ENCODE results near the gene NXPH4.

NXPH4 gene

GRCh38 chr12:57233357-57234232 lies 17.0 kb downstream of the NXPH4 start:
- no peak for DNase-seq

GRCh38 chr12:57234233-57234570 lies 17.6 kb downstream of the NXPH4 start:
- no peak for DNase-seq

DNA sequence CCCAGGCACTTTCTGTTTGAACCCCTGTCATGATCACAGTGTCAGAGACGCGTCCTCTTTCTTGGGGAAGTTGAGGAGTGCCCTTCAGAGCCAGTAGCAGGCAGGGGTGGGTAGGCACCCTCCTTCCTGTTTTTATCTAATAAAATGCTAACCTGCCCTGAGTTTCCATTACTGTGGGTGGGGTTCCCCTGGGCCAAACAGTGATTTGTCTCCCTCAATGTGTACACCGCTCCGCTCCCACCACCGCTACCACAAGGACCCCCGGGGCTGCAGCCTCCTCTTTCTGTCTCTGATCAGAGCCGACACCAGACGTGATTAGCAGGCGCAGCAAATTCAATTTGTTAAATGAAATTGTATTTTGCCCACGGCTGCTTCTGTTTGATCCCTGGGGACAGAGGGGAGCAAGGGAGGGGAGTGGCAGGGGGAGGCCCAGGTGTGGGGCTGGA lies 18.0 kb downstream of the NXPH4 start:
- DNase-seq, result no peak

GRCh38 chr12:57235017-57235727 lies 18.6 kb downstream of the NXPH4 start:
- DNase-seq, result no peak

DNA sequence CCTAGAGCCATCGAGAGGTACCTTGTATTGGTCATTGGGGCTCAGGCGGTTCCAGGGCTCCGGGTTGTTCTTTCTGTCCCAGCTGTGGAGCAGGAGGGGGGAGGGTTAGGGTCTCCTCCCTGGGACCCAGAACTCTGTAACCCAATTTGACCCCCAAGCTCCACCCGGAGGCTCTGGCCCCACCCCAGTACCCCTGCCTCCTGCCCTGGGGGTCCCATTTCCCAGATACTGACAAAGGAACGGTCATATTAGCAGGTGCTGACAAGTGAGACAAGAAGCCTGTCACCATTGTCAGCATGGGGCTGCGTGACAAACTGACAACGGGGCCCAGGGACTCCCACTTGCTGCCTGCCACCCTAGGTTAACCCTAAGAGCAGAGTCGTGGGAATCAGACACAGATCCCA lies 19.1 kb downstream of the NXPH4 start:
- DNase-seq, result no peak

DNA sequence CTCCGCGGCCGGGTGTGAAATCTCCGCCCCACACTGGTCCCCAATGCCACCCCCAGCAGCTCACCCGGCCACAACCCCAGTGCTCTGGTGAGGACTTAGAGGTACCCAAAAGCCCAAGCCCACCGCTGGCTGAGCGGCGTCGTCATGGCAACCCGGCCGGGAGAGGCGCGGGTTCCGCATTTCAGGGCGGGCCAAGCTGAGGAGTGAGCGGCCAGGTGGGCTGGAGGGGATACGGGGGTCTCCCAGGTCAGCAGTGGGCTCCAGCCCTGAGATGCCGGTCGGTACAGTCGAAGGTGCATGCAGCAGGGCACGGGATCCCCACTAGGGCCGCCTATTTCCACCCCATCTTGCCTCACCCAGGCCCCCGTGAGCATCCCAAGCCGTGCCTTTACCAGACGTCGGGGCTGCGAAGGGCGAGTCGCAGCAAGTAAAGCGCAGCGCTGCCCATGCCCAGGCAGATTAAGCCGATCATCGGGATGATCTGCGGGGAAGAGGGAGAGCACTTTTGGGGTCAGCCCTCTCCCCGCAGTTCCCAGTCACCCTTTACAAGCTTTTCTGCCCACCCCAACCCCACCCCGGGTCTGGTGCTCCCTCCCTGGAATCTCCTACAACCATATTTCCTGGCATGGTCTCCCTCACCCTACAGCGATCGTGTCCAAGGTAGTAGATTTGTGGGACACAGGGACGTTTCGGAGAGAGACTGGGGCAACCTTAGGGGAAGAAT lies 19.8 kb downstream of the NXPH4 start:
- no peak for DNase-seq

DNA sequence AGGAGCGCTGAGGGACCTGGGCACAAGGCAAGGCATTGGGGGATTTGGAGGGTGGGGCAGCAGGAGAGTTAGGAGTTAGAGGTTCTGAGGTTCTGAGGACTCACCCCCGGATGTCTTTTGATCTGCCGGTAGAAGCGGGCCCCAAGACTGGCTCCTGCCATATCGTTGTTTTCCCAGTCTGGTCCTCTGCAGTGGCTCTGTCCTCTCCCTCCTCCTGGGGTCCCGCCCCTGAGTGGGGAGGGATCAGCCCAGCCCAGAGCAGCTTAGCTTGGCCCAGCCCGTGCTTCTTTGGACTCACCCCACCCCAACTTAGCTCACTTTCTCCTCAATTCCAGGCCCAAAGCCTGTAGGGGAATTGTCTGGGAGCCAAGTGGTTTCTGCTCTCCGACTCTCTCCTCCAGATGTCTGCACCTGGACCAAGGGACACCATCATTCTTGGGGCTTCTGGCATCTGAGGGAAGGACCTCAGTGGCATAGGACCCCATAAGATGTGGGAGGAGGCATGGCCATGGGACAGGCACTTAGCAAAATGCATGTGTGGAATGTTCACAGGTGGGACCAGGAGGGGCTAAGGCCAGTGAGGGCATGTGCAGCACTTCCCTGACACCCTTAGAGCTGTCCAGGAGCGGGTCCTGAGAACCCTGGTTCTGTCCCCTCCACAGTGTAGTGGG lies 20.5 kb downstream of the NXPH4 start:
- no peak for DNase-seq

DNA sequence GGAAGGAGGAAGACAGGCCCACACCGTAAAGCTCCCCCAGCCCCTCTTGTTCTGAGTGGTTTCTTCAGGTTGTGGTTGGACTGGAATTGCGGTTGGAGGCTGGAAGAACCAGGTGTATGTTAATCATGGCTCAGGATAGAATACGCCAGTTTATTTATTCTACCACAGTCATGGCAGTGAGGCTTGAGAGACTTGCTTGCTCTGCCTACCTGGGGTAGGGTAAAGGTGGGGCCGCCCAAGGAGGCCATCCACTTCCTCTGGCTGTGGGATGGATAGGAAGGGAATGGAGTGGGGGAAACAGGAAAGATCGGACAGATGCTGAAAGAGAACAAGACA lies 21.0 kb downstream of the NXPH4 start:
- DNase-seq, result no peak

DNA sequence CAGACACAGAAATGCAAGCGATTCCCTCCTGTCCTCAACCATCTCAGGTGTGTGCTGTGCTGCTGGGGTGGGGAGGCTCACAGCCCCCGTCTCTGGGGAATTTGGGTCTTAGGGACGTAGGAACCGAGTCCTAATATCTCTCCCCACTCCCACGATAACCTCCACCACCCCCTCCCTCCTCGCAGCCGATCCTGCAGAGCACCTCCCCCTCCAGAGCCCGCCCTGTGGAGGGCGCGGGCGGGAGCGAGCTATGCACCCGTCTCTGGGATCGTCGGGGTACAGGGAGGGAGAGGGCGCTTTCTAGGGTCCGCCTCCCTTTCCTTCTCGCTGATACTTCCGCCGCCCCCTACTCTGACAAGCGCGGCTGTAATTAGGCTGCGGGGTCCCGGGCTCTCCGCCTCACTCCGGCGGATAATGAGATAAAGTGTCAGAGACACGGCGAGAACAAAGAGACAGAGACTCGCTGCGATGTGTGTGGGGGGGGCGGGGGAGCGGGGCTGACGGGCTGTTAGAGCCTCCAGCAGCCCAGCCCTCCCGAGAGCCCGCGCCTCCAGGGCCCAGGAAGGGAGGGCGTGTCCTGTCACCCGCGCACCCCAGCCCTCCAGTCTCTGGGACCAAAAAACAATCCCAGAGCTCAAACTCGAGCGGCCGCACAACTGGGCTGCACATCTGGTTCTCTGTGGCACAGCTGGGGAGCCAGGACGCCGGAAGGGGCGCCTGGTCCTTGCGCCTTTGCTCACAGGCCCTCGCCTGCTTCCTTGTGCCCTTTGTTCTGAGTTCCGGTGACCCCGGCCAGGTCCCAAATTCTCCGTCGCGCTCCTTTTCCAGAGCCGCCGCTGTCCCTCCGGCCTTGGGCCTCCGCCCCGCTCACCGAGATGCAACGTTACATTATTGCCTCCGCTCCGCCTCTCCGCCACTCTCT lies 21.6 kb downstream of the NXPH4 start:
- peak in 1 of 5 experiments; percentile 53 for DNase-seq

DNA sequence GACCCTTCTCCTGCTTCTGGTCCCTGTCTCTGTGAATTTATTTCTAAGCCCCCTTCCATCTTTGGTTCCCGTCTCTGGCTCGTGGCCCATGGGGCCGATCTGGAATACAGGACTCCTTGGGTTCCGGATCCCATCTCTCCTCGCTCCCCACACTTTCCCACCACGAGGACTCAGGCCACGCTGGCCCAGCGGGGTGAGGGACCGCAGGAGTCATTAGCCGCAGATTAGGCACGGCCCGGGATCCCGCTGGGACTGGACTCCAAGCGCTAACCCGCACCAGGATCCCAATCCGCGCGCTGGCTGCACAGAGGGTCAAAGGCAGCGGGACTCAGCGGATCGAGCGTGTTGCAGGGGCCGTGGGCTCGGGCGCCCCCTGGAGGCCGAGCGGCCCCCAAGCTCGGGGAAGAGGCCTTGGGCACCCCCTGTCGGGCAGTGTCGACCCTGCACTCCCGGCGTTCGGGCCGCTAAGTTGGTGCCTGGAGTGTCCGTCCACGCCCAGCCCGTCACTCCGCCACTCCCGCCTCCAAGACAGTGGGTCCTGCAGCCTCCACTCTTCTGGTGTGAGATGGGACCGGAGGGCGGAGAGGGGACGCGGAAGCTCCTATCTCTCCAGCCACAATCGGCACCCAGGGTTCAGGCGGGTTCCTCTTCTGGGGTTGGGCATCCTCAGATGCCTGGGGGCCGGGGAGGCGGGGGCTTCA lies 22.4 kb downstream of the NXPH4 start:
- DNase-seq, result peak; percentile 76 to 85 (median 80)

DNA sequence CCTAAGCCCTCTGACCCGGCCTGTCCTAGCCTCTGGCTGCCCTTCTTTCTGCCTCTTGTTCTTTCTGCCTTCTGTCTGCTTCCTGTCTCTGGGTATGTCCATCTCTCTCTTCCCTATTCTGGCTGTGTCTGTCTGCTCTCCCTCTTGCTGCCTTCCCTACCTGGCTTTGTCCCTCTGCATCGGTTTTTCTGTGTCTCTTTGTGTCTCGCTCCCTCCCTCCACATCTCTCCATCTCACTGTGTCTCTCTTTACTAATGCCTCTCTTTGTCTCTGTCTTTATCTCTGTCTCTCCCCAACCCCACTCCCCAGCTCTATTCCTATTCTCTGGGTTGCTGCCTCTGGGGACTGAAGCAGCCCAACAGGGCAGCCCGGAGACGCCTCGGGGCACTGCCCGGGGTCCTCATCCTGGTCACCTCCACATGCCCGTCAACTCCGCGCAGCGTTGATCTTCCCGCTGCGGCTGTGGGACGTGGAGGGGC lies 23.0 kb downstream of the NXPH4 start:
- DNase-seq, result no peak

DNA sequence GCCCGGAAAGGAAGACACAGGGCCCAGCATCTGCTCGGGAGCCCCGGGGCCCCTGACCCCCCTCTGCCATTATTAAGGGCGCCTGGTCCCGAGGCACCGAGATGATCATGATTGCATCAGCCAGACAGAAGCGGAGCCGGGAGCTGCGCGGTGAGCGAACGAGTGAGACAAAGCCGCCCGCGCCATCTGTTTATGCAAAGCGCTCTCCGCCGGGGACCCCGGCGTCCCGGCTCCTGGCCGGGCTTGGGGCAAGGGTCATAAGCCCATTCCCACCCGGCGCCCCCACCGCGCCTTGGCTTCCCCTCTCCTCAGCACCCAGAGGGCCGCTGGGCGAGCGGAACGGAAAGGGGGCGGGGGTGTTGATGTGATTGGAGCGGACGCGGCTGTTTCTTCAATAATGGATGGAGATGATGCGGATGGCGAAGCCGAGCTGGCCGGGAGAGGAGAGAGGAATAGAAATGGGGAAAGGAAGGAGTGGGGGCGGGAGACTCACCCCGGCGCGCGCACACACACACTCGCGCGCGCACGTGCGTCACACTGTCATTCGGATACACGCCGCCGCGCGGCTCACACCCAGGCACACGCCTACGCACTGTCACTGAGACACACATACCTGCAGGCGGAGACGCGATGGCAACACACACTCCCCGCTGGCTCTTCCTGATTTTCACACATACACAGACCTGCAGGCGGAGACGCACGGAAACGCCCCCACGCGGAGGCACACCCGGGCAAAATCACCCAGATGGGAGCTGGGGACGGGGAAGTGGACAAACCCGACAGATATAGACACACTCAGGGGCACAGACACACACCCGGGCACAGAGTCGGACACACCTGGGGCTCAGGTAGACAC lies 23.7 kb downstream of the NXPH4 start:
- peak; percentile 43 to 85 (median 68) for DNase-seq

DNA sequence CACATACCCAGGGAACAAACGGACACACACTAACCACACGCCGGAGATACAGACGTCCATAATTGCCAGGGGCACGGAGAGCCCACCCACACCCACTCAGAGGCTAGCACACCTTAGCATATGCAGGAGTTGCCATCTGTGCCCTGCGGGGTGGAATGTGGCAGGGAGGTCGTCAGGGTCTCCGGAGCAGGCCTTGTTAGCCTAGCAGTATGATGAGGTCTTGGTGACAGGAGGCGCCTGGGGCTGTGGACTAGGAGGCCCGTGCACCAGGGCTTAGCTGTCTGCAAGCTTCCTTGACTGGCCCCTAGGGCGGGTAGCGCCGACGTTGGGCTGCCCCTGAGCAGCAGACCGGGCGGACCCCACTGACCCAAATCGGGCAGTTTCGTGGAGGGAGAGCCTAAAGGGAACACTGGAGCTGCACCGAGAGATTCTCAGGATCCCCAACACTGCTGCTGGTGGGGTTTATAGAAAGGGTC lies 24.4 kb downstream of the NXPH4 start:
- DNase-seq, result no peak

DNA sequence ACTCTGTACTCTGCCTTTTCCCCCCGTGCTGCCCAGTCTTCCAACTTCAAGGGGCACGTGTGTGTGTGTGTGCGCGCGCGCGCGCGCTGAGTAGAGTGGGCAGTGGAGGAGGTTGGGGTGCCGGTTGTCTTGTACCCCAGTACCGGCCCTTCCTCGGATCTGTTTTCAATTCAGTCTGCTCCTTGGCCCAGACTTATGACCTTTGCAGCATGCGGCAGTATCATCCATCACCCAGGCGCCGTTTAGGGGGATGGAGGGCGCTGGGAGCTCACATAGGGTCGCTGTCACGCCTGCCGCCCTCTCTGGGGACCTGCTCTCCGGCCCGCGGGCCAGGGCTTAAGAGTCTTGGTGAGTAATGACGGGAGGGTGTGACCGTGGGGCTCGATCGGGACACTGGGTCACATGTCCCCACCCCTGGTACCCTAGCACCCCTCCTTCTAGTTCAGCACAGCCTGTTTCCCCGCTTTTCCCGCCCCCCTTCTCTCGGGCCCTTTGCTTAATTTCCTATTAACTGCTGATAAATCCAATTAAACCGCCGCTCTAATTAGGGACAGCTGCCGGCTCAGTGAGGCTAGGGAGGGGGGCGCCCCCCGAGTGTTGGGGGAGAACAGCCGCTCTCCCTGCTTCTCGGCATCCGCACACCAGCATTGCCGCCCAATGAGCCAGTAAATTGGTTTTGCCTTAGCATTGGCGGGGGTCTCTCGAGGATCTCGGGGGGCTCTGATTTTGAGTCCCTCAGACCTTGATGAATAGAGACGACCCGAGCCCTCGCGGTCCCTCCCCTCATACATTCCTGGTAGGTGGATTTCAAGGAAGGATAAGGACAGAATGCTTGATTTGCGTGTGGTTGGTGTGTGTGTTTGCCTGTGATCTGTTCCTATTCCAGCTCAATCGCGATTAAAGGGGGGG lies 25.1 kb downstream of the NXPH4 start:
- no peak for DNase-seq

GRCh38 chr12:57242329-57242690 lies 25.7 kb downstream of the NXPH4 start:
- no peak for DNase-seq

DNA sequence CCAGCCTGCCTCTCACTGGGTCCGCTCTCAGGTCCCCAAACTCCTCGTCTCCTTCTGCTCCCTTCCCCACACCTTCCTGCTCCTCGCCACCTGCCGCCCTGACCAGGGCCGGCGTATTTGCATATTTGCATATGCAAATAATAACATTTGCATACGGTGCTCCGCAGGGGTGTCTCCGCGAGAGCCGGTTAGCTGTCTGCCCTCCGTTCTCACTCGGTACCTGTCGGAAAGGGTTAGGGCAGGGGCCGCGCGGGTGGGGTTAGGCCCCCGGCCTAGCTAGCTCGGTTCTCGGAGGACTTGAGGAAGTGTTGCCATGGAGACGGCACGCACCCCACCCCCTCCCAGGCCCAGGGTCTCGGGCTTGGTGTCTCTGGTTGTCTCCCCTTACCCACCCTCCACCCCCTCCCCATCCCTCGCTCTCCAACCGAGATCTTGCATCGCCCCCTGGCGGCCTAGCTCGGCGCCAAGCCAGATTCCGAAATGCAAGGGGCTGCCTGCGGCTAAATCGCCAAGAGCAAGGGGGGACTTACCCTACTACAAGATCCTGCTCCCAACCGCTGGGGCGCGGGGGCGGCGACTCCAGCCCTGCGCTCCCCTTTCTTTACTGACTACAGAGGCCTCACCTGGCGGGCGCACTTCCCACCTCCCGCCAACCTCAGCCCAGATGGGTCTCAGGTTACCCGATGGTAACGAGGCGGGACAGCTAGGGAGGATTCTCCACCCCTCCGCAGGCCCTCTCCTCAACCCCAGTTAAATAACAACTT lies 26.3 kb downstream of the NXPH4 start:
- peak in 4 of 5 experiments; percentile 42 to 61 (median 54) for DNase-seq

- peak; percentile 50 to 76 (median 72) for DNase-seq
Observed at GRCh38 chr12:57243521-57244311, 27.1 kb downstream of the NXPH4 start.
